ENCODE measurements around the gene PTMA.
"Not testable (repeated sequence)": the region's sequence is repeated elsewhere in the genome, so short reads cannot be mapped to it uniquely, and the experiment has no call there.

The PTMA gene

GRCh38 chr2:231701456-231702373 lies 6.6 kb upstream of the PTMA start:
- Mint-ChIP-seq H3K9me3 (no peaks in the 10 kb centered on the region), H3K4me3 (no peak overlapping the region), H3K27ac (no peak overlapping the region), H3K27me3 (no peaks in the 10 kb centered on the region), H3K36me3 (ENCODE audit: low read depth) (peaks cover 19% of the 10 kb centered on the region), H3K4me1 (ENCODE audit: low read depth) (peaks cover 20% of the 10 kb centered on the region)
- no peak for DNase-seq

- Mint-ChIP-seq H3K4me3 (no peak overlapping the region), H3K27ac (no peak overlapping the region), H3K27me3 (no peaks in the 10 kb centered on the region), H3K4me1 (ENCODE audit: low read depth) (peaks cover 22% of the 10 kb centered on the region), H3K9me3 (no peaks in the 10 kb centered on the region), H3K36me3 (ENCODE audit: low read depth) (peaks cover 31% of the 10 kb centered on the region)
- no peak for DNase-seq
Observed at GRCh38 chr2:231704017-231704416, 4.3 kb upstream of the PTMA start.

- DNase-seq = peak; percentile 97
- Mint-ChIP-seq H3K4me3 (peak overlapping the region; percentile 96), H3K36me3 (ENCODE audit: low read depth) (peaks cover 54% of the 10 kb centered on the region), H3K27ac (peak overlapping the region; percentile 100), H3K27me3 (no peaks in the 10 kb centered on the region), H3K9me3 (no peaks in the 10 kb centered on the region), H3K4me1 (ENCODE audit: low read depth) (peaks cover 27% of the 10 kb centered on the region)
Observed at GRCh38 chr2:231706731-231707624, 1.3 kb upstream of the PTMA start.

- no peak for DNase-seq
- Mint-ChIP-seq H3K27me3 (no peaks in the 10 kb centered on the region), H3K27ac (peak overlapping the region; percentile 100), H3K4me1 (ENCODE audit: low read depth) (peaks cover 33% of the 10 kb centered on the region), H3K4me3 (peak overlapping the region; percentile 96), H3K9me3 (no peaks in the 10 kb centered on the region), H3K36me3 (ENCODE audit: low read depth) (peaks cover 60% of the 10 kb centered on the region)
Observed at GRCh38 chr2:231707625-231707926, 749 bp upstream of the PTMA start.

GRCh38 chr2:231708773-231709635 lies 679 bp downstream of the PTMA start:
- H3K9me3 Mint-ChIP-seq = no peaks in the 10 kb centered on the region
- peaks cover 41% of the 10 kb centered on the region for H3K4me1 Mint-ChIP-seq (ENCODE audit: low read depth)
- peaks cover 70% of the 10 kb centered on the region for H3K36me3 Mint-ChIP-seq (ENCODE audit: low read depth)
- peak; percentile 75 for DNase-seq
- H3K4me3 Mint-ChIP-seq = peak overlapping the region; percentile 99
- no peaks in the 10 kb centered on the region for H3K27me3 Mint-ChIP-seq
- peak overlapping the region; percentile 100 for H3K27ac Mint-ChIP-seq

GRCh38 chr2:231709636-231709980 lies 1.3 kb downstream of the PTMA start:
- H3K27me3 Mint-ChIP-seq = no peaks in the 10 kb centered on the region
- peaks cover 41% of the 10 kb centered on the region for H3K4me1 Mint-ChIP-seq (ENCODE audit: low read depth)
- H3K36me3 Mint-ChIP-seq (ENCODE audit: low read depth) = peaks cover 72% of the 10 kb centered on the region
- peak overlapping the region; percentile 99 for H3K4me3 Mint-ChIP-seq
- DNase-seq = no peak
- peak overlapping the region; percentile 99 for H3K27ac Mint-ChIP-seq
- no peaks in the 10 kb centered on the region for H3K9me3 Mint-ChIP-seq

- Mint-ChIP-seq H3K9me3 (no peaks in the 10 kb centered on the region), H3K4me1 (ENCODE audit: low read depth) (peaks cover 42% of the 10 kb centered on the region), H3K4me3 (peak overlapping the region; percentile 99), H3K36me3 (ENCODE audit: low read depth) (peaks cover 72% of the 10 kb centered on the region), H3K27ac (peak overlapping the region; percentile 99), H3K27me3 (no peaks in the 10 kb centered on the region)
- peak; percentile 94 for DNase-seq
Observed at GRCh38 chr2:231709981-231710798, 1.9 kb downstream of the PTMA start.

- Mint-ChIP-seq H3K4me1 (ENCODE audit: low read depth) (peaks cover 40% of the 10 kb centered on the region), H3K36me3 (ENCODE audit: low read depth) (peaks cover 72% of the 10 kb centered on the region)
- no peak for DNase-seq
Observed at GRCh38 chr2:231710799-231711676, 2.7 kb downstream of the PTMA start.

GRCh38 chr2:231711677-231712450 lies 3.5 kb downstream of the PTMA start:
- Mint-ChIP-seq H3K27me3 (no peaks in the 10 kb centered on the region), H3K4me3 (peak overlapping the region; percentile 99), H3K4me1 (ENCODE audit: low read depth) (peaks cover 35% of the 10 kb centered on the region), H3K27ac (peak overlapping the region; percentile 98), H3K9me3 (no peaks in the 10 kb centered on the region), H3K36me3 (ENCODE audit: low read depth) (peaks cover 64% of the 10 kb centered on the region)
- peak; percentile 47 for DNase-seq

More at GRCh38 chr2:231710799-231711676, 2.7 kb downstream of the PTMA start:
- H3K4me3 Mint-ChIP-seq = peak overlapping the region; percentile 99
- H3K9me3 Mint-ChIP-seq = no peaks in the 10 kb centered on the region
- H3K27me3 Mint-ChIP-seq = no peaks in the 10 kb centered on the region
- H3K27ac Mint-ChIP-seq = peak overlapping the region; percentile 98

- not testable (repeated sequence) for H3K9me3 Mint-ChIP-seq, H3K27me3 Mint-ChIP-seq
- peak; percentile 69 for DNase-seq
- H3K36me3 Mint-ChIP-seq (ENCODE audit: low read depth) = peaks cover 59% of the 10 kb centered on the region
- H3K4me3 Mint-ChIP-seq = peak overlapping the region; percentile 99
- peak overlapping the region; percentile 98 for H3K27ac Mint-ChIP-seq
- H3K4me1 Mint-ChIP-seq (ENCODE audit: low read depth) = peaks cover 38% of the 10 kb centered on the region
Observed at GRCh38 chr2:231712451-231713021, 4.2 kb downstream of the PTMA start.

GRCh38 chr2:231713406-231713729 lies 5.0 kb downstream of the PTMA start:
- H3K27me3 Mint-ChIP-seq = not testable (repeated sequence)

More at GRCh38 chr2:231713406-231713729, 5.0 kb downstream of the PTMA start:
- Mint-ChIP-seq H3K36me3 (ENCODE audit: low read depth) (peaks cover 57% of the 10 kb centered on the region), H3K27ac (peak overlapping the region; percentile 98), H3K4me1 (ENCODE audit: low read depth) (peaks cover 40% of the 10 kb centered on the region), H3K4me3 (peak overlapping the region; percentile 99)
- not testable (repeated sequence) for H3K9me3 Mint-ChIP-seq, DNase-seq

Measured in activated T-cell treated with anti-CD3 and anti-CD28 coated beads, Interleukin-2, amount 50 U/mL, for 24 hours (primary cell).